GM19452 (cell line): ENCODE results near the gene CEBPG.

Experiments
- ATAC-seq: cut with Tn5 transposase; IDR thresholded peaks from one replicate; pipeline ENCODE4 v1.9.1; 2021; ENCODE audit not compliant: unreplicated experiment

Gene CEBPG

GRCh38 chr19:33350538-33351309 is 22.8 kb upstream of the CEBPG start:
- no peak for ATAC-seq

GRCh38 chr19:33355535-33355934 is 18.0 kb upstream of the CEBPG start:
- no peak for ATAC-seq

GRCh38 chr19:33357556-33357955 is 16.0 kb upstream of the CEBPG start:
- ATAC-seq, result no peak

- no peak for ATAC-seq
These were observed 15.1 kb upstream of the CEBPG start for GRCh38 chr19:33358408-33358807.

GRCh38 chr19:33359581-33359980 is 13.9 kb upstream of the CEBPG start:
- no peak for ATAC-seq

GRCh38 chr19:33362508-33363228 is 10.8 kb upstream of the CEBPG start:
- no peak for ATAC-seq

- ATAC-seq, result no peak
These were observed 10.0 kb upstream of the CEBPG start for GRCh38 chr19:33363476-33363875.

- ATAC-seq, result no peak
These were observed 7.8 kb upstream of the CEBPG start for GRCh38 chr19:33365691-33366090.

GRCh38 chr19:33366127-33366526 is 7.4 kb upstream of the CEBPG start:
- no peak for ATAC-seq

- ATAC-seq, result no peak
These were observed 6.6 kb upstream of the CEBPG start for GRCh38 chr19:33366897-33367296.

GRCh38 chr19:33368074-33368864 is 5.2 kb upstream of the CEBPG start:
- no peak for ATAC-seq

- ATAC-seq, result no peak
These were observed 2.7 kb upstream of the CEBPG start for GRCh38 chr19:33370783-33371182.

GRCh38 chr19:33374236-33374714 is 766 bp downstream of the CEBPG start:
- ATAC-seq, result no peak

- no peak for ATAC-seq
These were observed 1.8 kb downstream of the CEBPG start for GRCh38 chr19:33375156-33375836.

- no peak for ATAC-seq
These were observed 2.3 kb downstream of the CEBPG start for GRCh38 chr19:33375837-33376159.

- ATAC-seq, result no peak
These were observed 2.9 kb downstream of the CEBPG start for GRCh38 chr19:33376423-33376822.

GRCh38 chr19:33376941-33377557 is 3.5 kb downstream of the CEBPG start:
- no peak for ATAC-seq

- ATAC-seq, result no peak
These were observed 4.3 kb downstream of the CEBPG start for GRCh38 chr19:33377586-33378475.

GRCh38 chr19:33379151-33379829 is 5.8 kb downstream of the CEBPG start:
- ATAC-seq, result no peak
